ENCODE measurements around the gene TUSC2. TPM values are rescaled to one million over a fixed set of nuclear protein-coding genes. Genes with fewer than 3 reads are reported as not detected.

TUSC2 gene
- total and polyA plus RNA-seq, 2 of the 13 experiments (the other 11 are each of a cell fraction or from before 2014, with no cell fraction given): 36.7 to 39.1 TPM

DNA sequence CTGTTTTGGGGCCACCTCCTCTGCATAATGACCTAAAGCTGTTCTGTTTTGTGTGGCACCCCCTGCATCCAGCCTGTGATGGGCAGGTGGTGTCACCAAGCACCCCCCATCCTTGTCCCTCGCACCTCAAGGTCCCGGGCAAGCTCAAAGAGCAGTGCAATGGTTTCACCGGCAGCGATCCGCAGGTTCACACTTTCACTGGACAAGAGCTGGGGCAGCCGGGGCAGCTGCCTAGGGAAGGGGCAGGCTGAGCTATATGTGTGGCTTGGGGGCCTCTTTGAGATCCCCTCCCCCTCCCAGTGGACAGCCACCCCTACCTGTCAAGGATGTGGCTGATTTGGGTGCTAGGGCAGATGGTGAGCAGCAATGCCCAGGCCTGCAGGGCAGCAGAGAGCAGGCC is 38.9 kb downstream of the TUSC2 start:
- 96% methylated on average over 6 of the region's 6 CpGs for WGBS (ENCODE audit: low lambda C conversion rate)
- no peak overlapping the region for H3K4me3 ChIP-seq (replicated peaks in 1 of 3; ENCODE audit: insufficient read depth in 1 of 3, low read depth in 2 of 3, low read length in 3 of 3)
- peaks cover 28% of the 10 kb centered on the region for H3K4me1 ChIP-seq (ENCODE audit: insufficient read depth, low read length)
- H3K27me3 ChIP-seq (ENCODE audit: control insufficient read depth in 1 of 2, insufficient read depth in 2 of 2, low read length in 2 of 2): no peaks in the 10 kb centered on the region
- TF ChIP-seq, protein P1, sequence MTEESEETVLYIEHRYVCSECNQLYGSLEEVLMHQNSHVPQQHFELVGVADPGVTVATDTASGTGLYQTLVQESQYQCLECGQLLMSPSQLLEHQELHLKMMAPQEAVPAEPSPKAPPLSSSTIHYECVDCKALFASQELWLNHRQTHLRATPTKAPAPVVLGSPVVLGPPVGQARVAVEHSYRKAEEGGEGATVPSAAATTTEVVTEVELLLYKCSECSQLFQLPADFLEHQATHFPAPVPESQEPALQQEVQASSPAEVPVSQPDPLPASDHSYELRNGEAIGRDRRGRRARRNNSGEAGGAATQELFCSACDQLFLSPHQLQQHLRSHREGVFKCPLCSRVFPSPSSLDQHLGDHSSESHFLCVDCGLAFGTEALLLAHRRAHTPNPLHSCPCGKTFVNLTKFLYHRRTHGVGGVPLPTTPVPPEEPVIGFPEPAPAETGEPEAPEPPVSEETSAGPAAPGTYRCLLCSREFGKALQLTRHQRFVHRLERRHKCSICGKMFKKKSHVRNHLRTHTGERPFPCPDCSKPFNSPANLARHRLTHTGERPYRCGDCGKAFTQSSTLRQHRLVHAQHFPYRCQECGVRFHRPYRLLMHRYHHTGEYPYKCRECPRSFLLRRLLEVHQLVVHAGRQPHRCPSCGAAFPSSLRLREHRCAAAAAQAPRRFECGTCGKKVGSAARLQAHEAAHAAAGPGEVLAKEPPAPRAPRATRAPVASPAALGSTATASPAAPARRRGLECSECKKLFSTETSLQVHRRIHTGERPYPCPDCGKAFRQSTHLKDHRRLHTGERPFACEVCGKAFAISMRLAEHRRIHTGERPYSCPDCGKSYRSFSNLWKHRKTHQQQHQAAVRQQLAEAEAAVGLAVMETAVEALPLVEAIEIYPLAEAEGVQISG (CRISPR knock-in tag; IDR thresholded peaks at IDR 0.05): no peak
- no peak for TF ChIP-seq FOSL1 (CRISPR knock-in tag; IDR thresholded peaks at IDR 0.05; ENCODE audit: borderline replicate concordance)
- TF ChIP-seq MAZ (IDR thresholded peaks at IDR 0.05; ENCODE audit: borderline replicate concordance, low read depth, low read length): no peak
- TF ChIP-seq MAZ (CRISPR knock-in tag; IDR thresholded peaks at IDR 0.05; ENCODE audit: low read depth): no peak
- TF ChIP-seq CHCHD3 (CRISPR knock-in tag; IDR thresholded peaks at IDR 0.05): no peak
- TF ChIP-seq ZNF264 (CRISPR knock-in tag; IDR thresholded peaks at IDR 0.05): no peak
- TF ChIP-seq, protein P2, sequence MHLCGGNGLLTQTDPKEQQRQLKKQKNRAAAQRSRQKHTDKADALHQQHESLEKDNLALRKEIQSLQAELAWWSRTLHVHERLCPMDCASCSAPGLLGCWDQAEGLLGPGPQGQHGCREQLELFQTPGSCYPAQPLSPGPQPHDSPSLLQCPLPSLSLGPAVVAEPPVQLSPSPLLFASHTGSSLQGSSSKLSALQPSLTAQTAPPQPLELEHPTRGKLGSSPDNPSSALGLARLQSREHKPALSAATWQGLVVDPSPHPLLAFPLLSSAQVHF (CRISPR knock-in tag; IDR thresholded peaks at IDR 0.05): no peak
- TF ChIP-seq ZNF615 (CRISPR knock-in tag; IDR thresholded peaks at IDR 0.05; ENCODE audit: borderline replicate concordance): no peak
- TF ChIP-seq, protein P3, sequence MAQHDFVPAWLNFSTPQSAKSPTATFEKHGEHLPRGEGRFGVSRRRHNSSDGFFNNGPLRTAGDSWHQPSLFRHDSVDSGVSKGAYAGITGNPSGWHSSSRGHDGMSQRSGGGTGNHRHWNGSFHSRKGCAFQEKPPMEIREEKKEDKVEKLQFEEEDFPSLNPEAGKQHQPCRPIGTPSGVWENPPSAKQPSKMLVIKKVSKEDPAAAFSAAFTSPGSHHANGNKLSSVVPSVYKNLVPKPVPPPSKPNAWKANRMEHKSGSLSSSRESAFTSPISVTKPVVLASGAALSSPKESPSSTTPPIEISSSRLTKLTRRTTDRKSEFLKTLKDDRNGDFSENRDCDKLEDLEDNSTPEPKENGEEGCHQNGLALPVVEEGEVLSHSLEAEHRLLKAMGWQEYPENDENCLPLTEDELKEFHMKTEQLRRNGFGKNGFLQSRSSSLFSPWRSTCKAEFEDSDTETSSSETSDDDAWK (CRISPR knock-in tag; IDR thresholded peaks at IDR 0.05): no peak
- no peak for TF ChIP-seq ZNF607 (CRISPR knock-in tag; IDR thresholded peaks at IDR 0.05; ENCODE audit: borderline replicate concordance)
- no peak overlapping the region for H3K9ac ChIP-seq (ENCODE audit: insufficient read depth, low read depth, low read length)
- no peaks in the 10 kb centered on the region for H4K20me1 ChIP-seq (ENCODE audit: insufficient read depth, low read length)
- H3K9me3 ChIP-seq (ENCODE audit: low read length): no peaks in the 10 kb centered on the region
- no peak overlapping the region for H3K27ac ChIP-seq (ENCODE audit: extremely low read length, insufficient read depth, low read length)
- FAIRE-seq: no peak
- ChIA-PET CTCF (ENCODE audit: low intra/inter-chr PET ratio, low total read pairs) (no interaction called here), POLR2A (interaction anchor here (0.8 kb wide), 1 partner anchor 10 kb away, joined by 3 read pairs; the partner anchor contains the start of genes HYAL3 and NAA80)
- intact Hi-C loops (cut with micrococcal nuclease; ENCODE audit: unreplicated experiment): no loop called here
- ATAC-seq: no peak
- H3K4me2 ChIP-seq (ENCODE audit: low read depth, low read length): no peak overlapping the region
- no TSS peak for BruUV-seq (replicated peaks)
- no peak for DNase-seq (ENCODE audit: low spot score)
- peaks cover 22 to 40% of the 10 kb centered on the region in 2 experiments for H3K36me3 ChIP-seq (replicated peaks in 1 of 2; ENCODE audit: control insufficient read depth in 1 of 2, insufficient read depth in 2 of 2, low read length in 2 of 2)
- H3K79me2 ChIP-seq (ENCODE audit: insufficient read depth, low read length): peaks cover 15% of the 10 kb centered on the region
- H2AFZ ChIP-seq (ENCODE audit: low read length): no peak overlapping the region
- in situ Hi-C loops (cut with HindIII; ENCODE audit: extremely low pct_ligation_motif_present, low pct_unique_long_range_greater_than_20kb): no loop called here

Data from HepG2 (cell line).